Hepatocyte (in vitro differentiated cells): ENCODE data around the gene SCGB1C2.

Source experiments
- EZH2phosphoT487 ChIP-seq: fragments of 200-600 bp; sonication (generic); IDR thresholded peaks from one replicate; pipeline ENCODE4 v1.6.1; 2018; ENCODE audit warnings: antibody characterized with exemption, mild to moderate bottlenecking, low read depth, moderate library complexity; ENCODE audit not compliant: unreplicated experiment, severe bottlenecking
- TF ChIP-seq, protein P1 (sequence below): fragments of 200-600 bp; sonication (generic); IDR thresholded peaks from 2 replicates; pipeline ENCODE4 v1.5.1; 2016; ENCODE audit warnings: antibody characterized with exemption, mild to moderate bottlenecking; ENCODE audit not compliant: poor library complexity

DNA sequence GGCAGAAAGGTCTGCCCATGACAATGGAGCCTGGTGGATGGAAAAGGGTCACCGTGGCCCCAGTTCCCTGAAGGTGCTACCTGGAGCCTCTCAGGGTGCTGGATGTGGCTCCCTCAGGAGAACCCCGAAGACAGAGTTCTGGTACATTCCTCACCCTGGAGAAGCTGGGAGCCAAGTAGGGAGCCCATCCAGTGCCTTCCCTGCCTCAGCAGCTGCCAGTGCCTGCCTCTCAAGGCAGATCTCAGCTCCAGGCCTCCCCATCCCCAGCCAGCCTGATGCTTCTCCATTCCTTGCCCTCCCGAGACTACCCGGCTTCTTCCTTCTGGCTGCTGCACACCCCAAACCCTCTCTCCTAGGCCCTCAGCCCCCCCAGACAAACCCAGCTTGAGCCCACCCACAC lies 20.5 kb downstream of the SCGB1C2 start:
- TF ChIP-seq, protein P1, sequence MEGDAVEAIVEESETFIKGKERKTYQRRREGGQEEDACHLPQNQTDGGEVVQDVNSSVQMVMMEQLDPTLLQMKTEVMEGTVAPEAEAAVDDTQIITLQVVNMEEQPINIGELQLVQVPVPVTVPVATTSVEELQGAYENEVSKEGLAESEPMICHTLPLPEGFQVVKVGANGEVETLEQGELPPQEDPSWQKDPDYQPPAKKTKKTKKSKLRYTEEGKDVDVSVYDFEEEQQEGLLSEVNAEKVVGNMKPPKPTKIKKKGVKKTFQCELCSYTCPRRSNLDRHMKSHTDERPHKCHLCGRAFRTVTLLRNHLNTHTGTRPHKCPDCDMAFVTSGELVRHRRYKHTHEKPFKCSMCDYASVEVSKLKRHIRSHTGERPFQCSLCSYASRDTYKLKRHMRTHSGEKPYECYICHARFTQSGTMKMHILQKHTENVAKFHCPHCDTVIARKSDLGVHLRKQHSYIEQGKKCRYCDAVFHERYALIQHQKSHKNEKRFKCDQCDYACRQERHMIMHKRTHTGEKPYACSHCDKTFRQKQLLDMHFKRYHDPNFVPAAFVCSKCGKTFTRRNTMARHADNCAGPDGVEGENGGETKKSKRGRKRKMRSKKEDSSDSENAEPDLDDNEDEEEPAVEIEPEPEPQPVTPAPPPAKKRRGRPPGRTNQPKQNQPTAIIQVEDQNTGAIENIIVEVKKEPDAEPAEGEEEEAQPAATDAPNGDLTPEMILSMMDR = no peak
- TF ChIP-seq EZH2phosphoT487 = no peak
